IPS-11a (cell line): Measurements from ENCODE around the gene CCNI2.
A peak's percentile ranks its signal among the peaks of the same experiment; 100 is the strongest.

Experiments
- H3K4me3 ChIP-seq: one replicate; pipeline ENCODE4 v1.5.1; 2013; ENCODE audit warnings: low read depth, low read length, control low read depth

The CCNI2 gene, protein sequence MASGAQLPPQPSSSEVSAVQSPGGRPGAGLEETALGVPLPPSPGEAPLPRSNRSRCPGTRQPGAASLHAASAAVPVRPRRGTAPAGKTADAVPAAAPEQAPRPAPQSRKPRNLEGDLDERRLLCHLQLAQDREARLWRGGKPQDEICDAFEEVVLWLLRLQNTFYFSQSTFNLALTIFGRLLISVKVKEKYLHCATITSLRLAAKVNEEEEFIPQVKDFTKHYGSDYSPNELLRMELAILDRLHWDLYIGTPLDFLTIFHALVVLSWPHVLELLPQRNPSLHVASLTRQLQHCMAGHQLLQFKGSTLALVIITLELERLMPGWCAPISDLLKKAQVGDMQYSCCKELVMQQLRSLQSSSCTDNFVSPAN

DNA sequence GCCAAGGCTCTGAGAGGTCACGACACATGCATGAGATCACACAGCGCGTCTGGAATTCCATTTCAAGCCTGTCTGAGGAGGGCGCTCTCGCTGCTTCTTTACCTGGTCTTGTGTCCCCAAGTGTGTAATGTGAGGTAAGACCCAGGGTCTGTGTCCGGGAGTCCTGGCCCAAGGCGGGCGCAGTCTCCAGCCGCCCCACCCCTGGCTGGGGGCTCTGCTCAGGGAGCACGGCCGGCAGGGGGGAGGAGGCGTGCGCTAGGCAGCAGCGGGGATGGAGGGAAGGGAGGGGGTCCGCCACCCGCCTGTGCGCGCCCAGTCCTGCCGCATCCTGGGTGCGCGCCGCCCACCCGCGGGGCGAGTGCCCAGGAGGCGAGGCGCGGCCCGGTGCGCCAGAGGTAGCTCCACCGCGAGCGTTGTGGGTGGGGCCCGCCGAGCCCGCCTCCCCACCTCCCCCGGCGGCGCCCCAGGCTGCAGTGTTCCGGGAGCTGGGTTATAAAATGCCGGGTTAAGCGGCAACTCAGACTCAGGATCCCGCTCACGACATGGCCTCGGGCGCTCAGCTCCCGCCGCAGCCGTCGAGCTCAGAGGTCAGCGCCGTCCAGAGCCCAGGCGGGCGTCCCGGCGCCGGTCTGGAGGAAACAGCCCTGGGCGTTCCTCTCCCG is at the start of gene CCNI2:
Gene CCNI2, plus strand, starts transcription at position 473 of the 662 bp plus-strand sequence. Its CDS starts 70 bp downstream, at position 543.
- peak within 1 kb of the TSS; percentile 25 for H3K4me3 ChIP-seq

DNA sequence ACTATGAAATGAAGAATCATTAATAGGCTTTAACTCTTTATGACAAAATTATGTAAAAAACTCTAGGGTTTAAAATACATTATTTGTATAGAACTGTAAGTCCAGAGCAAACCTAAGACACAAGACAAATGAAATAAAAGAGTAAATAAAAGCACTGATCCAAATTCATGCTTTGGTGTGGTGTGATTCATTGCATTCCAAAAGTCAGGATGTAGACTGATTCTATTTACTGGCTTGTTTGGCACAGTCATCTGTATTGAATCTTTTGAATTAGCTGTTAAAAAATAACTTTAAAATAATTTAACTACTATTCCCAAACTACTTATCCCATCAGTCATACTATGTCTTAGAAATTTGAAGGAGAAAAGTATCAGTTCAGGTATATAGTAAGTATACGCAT is 42.4 kb upstream of the CCNI2 start:
- H3K4me3 ChIP-seq, result no peak overlapping the region

DNA sequence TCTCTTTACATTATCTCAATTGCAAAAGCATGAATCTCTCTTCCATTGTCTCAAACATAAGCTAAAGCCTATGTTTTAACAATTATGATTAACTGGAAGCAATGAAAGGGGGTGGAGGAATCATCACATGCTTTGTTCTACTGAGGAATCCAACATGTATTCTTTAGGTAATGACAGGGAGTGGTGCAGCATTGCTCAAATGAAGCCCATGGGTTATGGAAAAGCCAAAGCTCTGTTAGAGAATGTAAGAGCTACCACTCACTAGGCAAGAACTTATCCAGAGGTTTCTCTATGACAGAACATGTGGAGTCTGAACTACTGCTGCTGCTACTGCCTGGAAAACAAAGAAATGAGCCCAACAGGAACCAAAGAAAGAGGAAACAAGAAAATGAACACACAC is 38.6 kb upstream of the CCNI2 start:
- no peak overlapping the region for H3K4me3 ChIP-seq

DNA sequence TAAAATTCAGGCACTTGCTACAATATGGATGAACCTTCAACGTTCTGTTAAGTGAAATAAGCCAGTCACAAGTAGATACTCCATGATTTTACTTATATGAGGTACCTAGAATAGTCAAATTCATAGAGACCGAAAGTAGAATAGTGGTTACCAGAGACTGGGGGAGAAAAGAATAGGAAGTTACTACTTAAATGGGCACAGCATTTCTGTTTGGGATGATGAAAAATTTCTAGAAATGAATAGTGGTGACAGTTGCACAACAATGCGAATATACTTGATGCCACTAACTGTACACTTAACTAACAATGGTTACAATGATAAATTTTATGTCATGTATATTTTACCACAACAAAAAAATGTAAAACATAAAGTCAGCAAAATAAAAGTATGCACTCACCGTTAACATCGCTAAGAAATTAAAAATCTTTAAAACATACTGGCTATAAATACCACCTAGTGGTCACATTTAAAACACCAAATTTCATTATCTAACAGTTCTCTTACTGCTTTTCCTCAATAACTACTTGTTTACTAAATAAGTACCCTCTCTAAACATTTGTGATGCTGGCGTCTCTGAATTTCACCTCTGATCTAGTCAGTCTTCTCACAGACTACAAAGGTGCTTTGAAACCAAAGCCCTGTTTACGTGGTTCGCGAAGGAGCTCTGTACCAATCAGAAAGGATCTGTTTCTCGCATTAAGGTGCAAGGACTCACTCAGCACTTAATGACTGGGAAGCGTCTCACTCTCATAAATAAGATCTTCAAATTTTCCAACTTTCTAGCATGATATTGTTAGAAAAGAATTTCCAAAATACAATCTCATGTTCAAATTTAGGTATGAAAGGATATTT is 32.5 kb upstream of the CCNI2 start:
- H3K4me3 ChIP-seq, result no peak overlapping the region

DNA sequence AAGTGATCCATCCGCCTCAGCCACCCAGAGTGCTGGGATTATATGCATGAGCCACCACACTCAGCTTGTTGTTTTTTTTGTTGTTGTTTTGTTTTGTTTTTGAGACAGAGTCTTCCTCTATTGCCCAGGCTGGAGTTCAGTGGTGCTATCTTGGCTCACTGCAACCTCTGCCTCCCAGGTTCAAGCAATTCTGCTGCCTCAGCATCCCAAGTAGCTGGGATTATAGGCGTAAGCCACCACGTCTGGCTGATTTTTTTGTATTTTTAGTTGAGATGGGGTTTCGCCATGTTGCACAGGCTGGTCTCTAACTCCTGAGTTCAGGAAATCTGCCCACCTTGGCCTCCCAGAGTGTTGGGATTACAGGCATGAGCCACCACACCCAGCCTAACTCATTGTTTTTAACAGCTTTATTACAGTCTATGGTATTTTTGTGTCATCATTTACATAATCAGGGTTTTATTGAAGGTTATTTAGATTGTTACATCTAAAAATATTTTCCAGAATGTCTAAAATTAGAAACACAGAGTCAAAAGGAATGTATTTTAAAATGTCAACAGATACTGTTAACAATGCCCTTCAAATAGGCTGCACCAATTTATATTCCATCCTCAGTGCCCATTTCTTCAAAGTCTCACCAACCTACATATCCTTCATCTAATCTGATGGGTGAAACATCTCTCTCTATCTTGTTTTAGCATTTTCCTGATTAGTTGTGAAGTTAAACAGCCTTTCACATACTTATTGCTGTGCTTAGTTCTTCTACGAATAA is 28.5 kb upstream of the CCNI2 start:
- H3K4me3 ChIP-seq, result no peak overlapping the region

DNA sequence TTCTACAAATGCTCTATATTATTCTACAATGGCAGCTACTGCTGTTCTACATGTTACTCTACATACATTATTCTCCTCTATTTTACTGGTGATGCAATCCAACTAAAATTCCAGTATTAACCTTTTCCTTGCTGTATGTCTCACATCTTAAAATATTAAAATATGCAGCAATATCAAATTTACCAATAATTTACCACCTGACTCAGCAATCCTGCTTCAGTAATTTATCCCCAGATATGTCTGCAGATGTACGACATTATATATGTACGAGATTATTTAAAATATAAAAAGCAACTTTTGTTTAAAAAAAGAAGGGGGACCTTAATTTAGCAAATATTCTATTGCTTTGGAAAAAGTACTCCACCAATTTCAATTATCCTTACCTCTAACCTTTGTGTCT is 21.5 kb upstream of the CCNI2 start:
- no peak overlapping the region for H3K4me3 ChIP-seq

DNA sequence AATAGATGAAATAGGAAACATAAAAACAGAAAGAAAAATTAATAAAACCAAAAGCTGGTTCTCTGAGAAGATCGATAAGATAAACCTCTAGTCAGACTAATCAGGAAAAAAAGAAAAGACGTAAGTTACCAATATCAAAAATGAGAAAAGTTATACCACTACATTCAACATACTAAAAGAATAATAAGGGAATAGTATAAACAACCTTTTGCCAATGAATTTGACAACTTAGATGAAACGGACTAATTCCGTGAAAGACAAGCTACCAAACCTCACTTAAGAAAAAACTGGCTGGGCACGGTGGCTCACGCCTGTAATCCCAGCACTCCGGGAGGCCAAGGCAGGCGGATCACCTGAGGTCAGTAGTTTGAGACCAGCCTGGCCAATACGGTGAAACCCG is 17.3 kb upstream of the CCNI2 start:
- no peak overlapping the region for H3K4me3 ChIP-seq

DNA sequence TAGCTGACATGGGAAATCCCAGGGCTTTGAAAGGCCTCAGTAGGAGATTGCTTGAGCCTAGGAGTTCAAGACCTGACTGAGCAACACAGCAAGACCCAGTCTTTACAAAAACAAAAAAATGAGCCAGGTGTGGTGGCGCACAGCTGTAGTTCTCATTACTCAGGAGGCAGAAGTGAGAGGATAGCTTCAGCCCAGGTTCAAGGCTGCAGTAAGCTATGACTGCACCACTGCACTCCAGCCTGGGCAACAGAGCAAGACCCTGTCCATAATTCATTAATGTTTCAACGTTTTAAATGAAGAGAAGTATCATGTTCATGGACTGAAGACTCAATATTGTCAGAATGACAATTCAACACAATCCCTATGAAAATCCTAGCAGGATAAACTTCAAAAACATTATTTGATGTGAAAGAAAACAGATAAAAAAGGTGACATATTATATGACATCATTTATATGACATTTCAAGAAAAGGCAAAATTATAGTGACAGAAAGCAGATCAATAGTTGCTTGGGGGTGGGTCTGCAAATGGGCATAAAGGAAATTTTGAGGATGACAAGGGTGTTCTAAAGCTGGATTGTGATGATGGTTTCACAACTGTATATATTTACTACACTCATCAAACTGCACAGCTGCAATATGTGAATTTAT is 13.6 kb upstream of the CCNI2 start:
- no peak overlapping the region for H3K4me3 ChIP-seq

DNA sequence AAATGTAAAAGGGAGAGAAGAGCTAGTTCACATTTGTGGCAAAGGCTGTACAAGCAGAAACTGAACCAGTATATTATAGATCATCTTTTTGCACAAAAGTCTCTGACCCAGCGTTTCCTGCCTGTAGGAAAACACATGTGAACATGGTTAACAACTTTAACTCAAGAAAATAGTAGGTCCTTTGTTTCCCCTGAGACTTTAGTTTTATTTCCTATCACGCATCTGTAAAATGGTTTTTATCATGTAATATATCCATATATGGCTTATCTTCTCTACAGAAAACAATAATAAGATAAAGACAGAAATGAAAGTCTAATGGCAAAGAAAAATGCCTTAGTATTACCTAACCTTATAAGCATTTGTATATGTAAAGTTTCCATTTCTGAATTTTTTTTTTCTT is 12.5 kb upstream of the CCNI2 start:
- no peak overlapping the region for H3K4me3 ChIP-seq

DNA sequence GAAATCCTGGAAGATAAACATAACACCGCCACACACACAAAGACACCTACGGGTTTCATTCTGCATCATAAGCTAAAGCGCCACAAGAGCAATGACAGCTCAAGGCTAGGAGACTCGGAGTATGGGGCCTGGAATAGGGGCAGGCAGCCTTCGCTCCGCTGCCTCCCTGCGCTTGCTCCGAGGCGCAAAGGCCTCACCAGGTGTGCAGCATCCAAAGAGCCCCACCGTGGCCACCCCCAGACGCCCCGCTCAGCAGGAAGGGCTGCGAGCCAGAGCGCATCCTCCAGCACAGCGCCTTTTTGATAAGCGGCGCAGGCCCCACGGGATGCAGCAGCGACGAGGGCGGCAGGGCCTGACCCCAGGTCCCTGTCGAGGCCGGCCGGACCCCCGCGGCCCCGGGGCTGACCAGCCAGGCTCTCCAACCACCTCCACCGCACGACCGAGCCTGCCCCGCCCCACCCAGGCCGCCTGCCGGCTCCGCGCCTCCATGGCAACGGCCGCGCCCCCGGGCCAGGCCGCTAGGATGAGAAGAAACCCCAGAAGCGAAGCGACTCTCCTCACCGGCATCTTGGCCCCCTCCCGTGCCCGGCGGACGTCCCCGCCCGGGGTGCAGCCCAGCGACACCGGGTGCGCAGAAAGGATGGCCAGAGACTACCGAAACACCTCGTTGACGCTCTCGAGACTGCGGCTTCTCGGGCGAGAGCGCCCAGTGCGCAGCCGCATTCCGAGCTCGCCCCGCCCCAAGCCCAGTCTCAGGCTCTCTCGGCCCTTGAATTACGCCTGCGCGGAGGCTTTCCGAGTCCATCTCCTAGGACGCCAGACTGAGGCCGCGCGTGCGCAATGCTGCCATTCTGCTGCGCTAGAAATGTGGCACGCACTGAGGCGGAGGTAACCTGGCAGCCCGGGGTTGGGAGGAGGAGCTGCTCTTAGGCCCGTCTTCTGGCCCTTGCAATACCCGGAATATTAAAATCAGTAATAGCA is 10.1 kb upstream of the CCNI2 start, which contains the start of gene KIF3A:
Gene KIF3A, minus strand, starts transcription at position 694 of the 981 bp plus-strand sequence. Its CDS starts 127 bp downstream, at position 567.
- H3K4me3 ChIP-seq, result peak within 1 kb of the TSS; percentile 79

DNA sequence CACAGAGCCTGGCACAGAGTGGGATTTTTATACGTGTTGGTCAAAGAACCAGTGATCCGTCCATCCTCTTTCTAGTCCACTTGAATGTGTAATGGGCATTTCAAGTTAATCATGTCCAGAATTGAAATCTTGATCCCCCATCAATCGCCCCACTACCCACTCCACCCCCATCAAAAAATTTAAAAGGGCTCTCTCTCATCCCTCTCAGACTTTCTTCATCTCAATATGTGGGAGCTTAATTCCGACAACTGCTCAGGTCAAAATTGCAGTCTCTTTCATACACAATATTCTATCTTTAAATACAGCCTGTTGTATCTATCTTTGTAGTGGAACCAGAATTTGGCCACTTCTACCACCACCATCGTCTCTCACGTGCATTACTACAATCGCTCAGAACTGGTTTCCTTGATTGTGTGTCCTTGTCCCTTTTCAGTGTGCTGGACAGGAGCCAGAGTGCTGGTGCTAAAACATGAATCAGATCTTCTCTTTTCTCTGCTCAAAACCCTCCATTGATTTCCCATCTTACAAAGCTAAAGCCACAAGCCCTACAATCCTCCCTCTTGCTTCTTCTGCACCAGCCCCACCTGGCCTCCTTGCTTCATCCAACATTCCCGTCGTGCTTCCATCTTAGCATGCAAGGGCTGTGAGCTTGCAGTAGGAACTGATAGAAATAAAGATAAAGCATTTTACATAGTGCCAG is 9.1 kb upstream of the CCNI2 start:
- peak overlapping the region; percentile 79 for H3K4me3 ChIP-seq

DNA sequence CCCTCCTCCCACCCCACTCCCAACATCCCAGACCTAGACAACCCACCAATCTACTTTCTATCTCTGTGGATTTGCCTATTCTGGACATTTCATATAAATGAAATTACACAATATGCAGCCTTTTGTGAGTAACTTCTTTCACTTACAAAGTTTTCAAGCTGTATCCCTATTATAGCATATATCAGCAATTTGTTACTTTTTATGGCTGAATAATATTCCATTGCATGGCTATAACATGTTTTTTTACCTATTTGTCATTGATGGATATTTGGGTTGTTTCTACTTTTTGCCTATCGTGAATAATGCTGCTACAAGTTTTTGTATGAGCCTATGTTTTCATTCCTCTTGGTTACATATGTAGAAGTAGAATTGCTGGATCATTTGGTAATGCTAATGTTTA is 8.0 kb upstream of the CCNI2 start:
- H3K4me3 ChIP-seq, result no peak overlapping the region

DNA sequence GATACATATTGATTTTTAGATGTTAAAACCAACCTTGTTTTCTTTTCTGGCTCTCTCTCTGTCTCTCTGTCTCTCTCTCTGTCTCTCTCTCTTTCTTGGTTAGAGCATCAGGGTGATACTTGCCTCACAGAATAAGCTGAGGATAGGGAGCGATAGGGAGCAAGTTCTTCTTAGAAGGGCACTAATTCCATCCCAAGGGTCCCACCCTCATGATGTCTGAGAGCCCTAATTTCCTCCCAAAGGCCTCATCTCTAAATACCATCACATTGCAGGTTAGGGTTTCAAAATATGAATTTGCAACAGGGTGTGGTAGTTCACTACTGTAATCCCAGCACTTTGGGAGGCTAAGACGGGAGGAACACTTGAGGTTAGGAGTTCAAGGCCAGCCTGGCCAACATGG is 5.1 kb upstream of the CCNI2 start:
- no peak overlapping the region for H3K4me3 ChIP-seq

DNA sequence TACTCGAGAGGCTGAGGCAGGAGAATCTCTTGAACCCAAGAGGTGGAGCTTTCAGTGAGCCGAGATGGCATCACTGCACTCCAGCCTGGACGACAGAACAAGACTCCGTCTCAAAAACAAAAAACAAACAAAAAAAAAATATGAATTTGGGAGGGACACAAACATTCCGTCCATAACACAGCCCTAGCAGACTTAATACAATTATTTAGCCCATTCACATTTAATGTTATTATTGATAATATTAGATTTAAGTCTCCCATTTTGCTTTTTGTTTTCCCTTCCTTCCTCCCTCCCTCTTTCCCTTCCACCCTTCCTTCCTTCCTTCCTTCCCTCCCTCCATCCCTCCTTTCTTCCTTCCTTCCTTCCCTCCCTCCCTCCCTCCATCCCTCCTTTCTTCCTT is 4.6 kb upstream of the CCNI2 start:
- no peak overlapping the region for H3K4me3 ChIP-seq

DNA sequence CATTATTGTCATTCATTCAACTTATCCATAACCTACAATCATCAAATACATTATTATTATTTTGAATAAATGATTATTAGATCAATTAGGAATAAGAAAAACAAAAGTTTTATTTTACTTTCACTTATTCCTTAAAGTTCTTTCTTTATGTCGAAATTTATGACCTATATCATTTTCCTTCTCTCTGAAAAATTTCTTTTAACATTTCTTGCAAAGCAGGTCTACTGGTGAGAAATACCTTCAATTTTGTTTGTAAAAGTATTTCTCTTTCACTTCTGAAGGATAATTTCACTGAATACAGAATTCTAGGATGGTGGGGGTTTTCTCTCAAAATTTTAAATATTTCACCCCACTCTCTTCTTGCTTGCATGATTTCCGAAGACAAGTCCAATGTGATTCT is 2.6 kb upstream of the CCNI2 start:
- no peak overlapping the region for H3K4me3 ChIP-seq

DNA sequence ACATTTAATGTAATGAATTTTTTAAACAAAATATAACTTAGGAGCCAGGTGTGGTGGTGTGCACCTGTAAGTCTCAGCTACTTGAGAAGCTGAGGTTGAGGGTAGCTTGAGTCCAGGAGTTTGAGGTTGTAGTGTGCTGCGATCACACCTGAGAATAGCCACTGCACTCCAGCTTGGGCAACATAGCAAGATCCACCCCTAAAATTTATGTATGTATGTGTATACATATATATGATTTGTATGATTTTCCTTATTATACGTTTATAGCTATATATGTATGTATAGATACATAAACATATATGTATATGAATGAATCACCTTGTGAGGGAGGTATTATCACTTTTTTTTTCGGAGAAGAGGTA is 653 bp upstream of the CCNI2 start:
- H3K4me3 ChIP-seq, result no peak overlapping the region

DNA sequence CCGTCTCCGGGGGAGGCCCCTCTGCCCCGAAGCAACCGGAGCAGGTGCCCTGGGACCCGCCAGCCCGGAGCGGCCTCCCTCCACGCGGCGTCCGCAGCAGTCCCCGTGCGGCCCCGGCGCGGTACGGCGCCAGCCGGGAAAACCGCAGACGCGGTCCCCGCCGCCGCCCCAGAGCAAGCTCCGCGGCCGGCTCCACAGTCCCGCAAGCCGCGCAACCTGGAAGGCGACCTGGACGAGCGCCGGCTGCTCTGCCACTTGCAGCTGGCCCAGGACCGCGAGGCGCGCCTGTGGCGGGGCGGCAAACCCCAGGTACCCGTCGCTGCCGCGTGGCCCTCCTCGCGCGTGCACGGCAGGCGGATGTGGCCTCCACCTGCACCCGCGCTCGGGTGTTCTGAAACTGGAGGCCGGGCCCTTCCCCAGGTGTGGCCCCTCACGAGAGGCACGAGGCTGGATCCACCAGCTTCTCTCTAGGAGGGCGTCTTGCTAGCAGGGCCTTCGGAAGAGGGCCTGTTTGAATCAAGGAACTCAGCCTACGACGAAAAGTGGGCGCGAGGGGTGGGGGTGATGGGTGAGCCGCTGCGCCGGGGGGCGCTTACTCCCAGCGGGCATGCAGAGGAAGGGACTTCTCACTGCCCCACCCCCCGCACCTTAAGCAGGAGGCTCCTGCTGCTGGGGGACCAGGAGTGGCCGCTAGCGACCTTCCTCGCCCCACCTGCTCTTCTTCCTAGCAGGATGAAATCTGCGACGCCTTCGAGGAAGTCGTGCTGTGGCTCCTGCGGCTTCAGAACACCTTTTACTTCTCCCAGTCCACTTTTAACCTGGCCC is 602 bp downstream of the CCNI2 start:
- H3K4me3 ChIP-seq, result peak overlapping the region; percentile 25

DNA sequence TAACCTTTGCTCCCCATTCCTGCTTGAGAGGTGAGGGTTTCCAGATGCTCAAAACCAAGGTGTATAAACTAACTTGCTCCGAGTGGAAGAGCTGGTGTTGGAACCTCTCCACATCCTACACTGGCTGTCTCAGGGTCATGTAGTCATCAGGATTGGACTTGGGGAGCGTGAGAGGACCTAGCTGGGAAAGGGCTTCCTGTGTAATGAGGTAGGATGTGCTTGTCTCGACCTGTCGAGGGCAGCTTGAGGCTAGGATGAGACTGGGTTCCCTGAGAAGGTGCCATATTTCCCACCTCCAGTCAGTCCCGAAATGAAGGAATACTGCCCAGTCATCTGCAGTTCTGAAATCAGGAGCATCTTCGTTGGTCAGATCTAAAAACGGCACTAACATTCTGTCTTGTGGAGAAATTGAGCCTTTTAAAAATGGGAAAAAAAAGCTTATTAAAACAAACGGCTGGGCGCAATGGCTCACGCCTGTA is 1.3 kb downstream of the CCNI2 start:
- no peak overlapping the region for H3K4me3 ChIP-seq
